ENCODE data around the gene SNX27.
"Not testable (repeated sequence)": the region's sequence is repeated elsewhere in the genome, so short reads cannot be mapped to it uniquely, and the experiment has no call there.

The SNX27 gene

GRCh38 chr1:151723726-151724370, 112.0 kb downstream of the SNX27 start:
- DNase-seq = no peak

- DNase-seq = no peak
These were observed 116.6 kb downstream of the SNX27 start for GRCh38 chr1:151728151-151729054.

GRCh38 chr1:151729157-151729965, 117.5 kb downstream of the SNX27 start:
- DNase-seq = no peak

GRCh38 chr1:151729966-151730291, 118.1 kb downstream of the SNX27 start:
- no peak for DNase-seq

- no peak for DNase-seq
These were observed 121.3 kb downstream of the SNX27 start for GRCh38 chr1:151733126-151733525.

GRCh38 chr1:151733995-151734394, 122.1 kb downstream of the SNX27 start:
- DNase-seq = not testable (repeated sequence)

- no peak for DNase-seq
These were observed 125.2 kb downstream of the SNX27 start for GRCh38 chr1:151737026-151737425.

- DNase-seq = no peak
These were observed 125.6 kb downstream of the SNX27 start for GRCh38 chr1:151737479-151737878.

- DNase-seq = no peak
These were observed 127.9 kb downstream of the SNX27 start for GRCh38 chr1:151739590-151740355.

GRCh38 chr1:151741516-151741915, 129.7 kb downstream of the SNX27 start:
- no peak for DNase-seq

Measured in activated CD4-positive, alpha-beta T cell treated with anti-CD3 and anti-CD28 coated beads, Interleukin-2, amount 50 U/mL, for 1 hour (primary cell).